SK-N-SH treated with all-trans-retinoic acid at 6 μM for 48 hours (cell line): ENCODE measurements around the gene GFRA1.

ENCODE experiments used
- CSRNP3 ChIP-seq: fragments of 250-450 bp; sonication (Bioruptor Pico); IDR thresholded peaks from 2 replicates; pipeline ENCODE4 v1.5.1; 2021; ENCODE audit warnings: mild to moderate bottlenecking, moderate library complexity
- RARB ChIP-seq: fragments of 250-450 bp; sonication (Bioruptor Pico); IDR thresholded peaks from 2 replicates; pipeline ENCODE4 v1.8.0; 2021; ENCODE audit warnings: mild to moderate bottlenecking, moderate library complexity
- ZFP3 ChIP-seq: fragments of 250-450 bp; sonication (Bioruptor Pico); IDR thresholded peaks from 2 replicates; pipeline ENCODE4 v1.5.0; 2020; ENCODE audit warnings: mild to moderate bottlenecking, moderate library complexity
- ZFP30 ChIP-seq: fragments of 450-650 bp; formaldehyde crosslinking; IDR thresholded peaks from 2 replicates; pipeline ENCODE4 v1.5.0; 2022; ENCODE audit warnings: mild to moderate bottlenecking, moderate library complexity
- ZNF70 ChIP-seq: fragments of 450-650 bp; formaldehyde crosslinking; IDR thresholded peaks from 2 replicates; pipeline ENCODE4 v1.5.0; 2020; ENCODE audit warnings: mild to moderate bottlenecking, moderate library complexity
- TF ChIP-seq, protein P1 (sequence below): fragments of 250-450 bp; sonication (Bioruptor Pico); IDR thresholded peaks from 2 replicates; pipeline ENCODE4 v1.5.1; 2020; ENCODE audit warnings: low read depth, mild to moderate bottlenecking, moderate library complexity

- TF ChIP-seq ZFP3 (CRISPR knock-in tag) (no peak), CSRNP3 (CRISPR knock-in tag) (no peak), RARB (no peak), ZFP30 (CRISPR knock-in tag) (no peak), ZNF70 (no peak)
- TF ChIP-seq, protein P1, sequence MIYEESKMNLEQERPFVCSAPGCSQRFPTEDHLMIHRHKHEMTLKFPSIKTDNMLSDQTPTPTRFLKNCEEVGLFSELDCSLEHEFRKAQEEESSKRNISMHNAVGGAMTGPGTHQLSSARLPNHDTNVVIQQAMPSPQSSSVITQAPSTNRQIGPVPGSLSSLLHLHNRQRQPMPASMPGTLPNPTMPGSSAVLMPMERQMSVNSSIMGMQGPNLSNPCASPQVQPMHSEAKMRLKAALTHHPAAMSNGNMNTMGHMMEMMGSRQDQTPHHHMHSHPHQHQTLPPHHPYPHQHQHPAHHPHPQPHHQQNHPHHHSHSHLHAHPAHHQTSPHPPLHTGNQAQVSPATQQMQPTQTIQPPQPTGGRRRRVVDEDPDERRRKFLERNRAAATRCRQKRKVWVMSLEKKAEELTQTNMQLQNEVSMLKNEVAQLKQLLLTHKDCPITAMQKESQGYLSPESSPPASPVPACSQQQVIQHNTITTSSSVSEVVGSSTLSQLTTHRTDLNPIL = no peak
Measured at GRCh38 chr10:116070743-116071320, 202.2 kb downstream of the GFRA1 start.
